Retinal pigment epithelial cell (primary cell): ENCODE data around the gene VSTM1.
"Not testable (repeated sequence)": the region's sequence is repeated elsewhere in the genome, so short reads cannot be mapped to it uniquely, and the experiment has no call there.

Experiments
- DNase-seq: peaks from one replicate; pipeline ENCODE4 v3.0.0-alpha.2; 2010; ENCODE audit warnings: low read depth
- H3K4me3 ChIP-seq: 2 replicates; pipeline ENCODE4 v1.5.1; 2011; ENCODE audit warnings: mild to moderate bottlenecking, low read length, control low read depth, moderate library complexity
- CTCF ChIP-seq: conservative IDR thresholded peaks from 2 replicates; pipeline ENCODE4 v1.5.1; 2011; ENCODE audit warnings: low read depth, low read length, control low read depth, inconsistent platforms

The VSTM1 gene

GRCh38 chr19:54104998-54105715, 41.5 kb upstream of the VSTM1 start:
- no peak for TF ChIP-seq CTCF
- H3K4me3 ChIP-seq, result no peak overlapping the region
- DNase-seq, result no peak

GRCh38 chr19:54102421-54103169, 38.9 kb upstream of the VSTM1 start, which contains the start of gene NDUFA3:
TSS of gene NDUFA3 (plus strand) at chr19:54102855. CDS start at chr19:54102879, 24 bp downstream.
- TF ChIP-seq CTCF, result no peak
- peak; percentile 91 for DNase-seq
- H3K4me3 ChIP-seq, result peak within 1 kb of the TSS; percentile 97

GRCh38 chr19:54100561-54100960, 36.9 kb upstream of the VSTM1 start, which contains the start of gene OSCAR:
TSS of gene OSCAR (minus strand) at chr19:54100803. CDS start at chr19:54100792, 11 bp downstream.
- DNase-seq, result no peak

GRCh38 chr19:54099903-54100255, 36.2 kb upstream of the VSTM1 start:
- H3K4me3 ChIP-seq, result not testable (repeated sequence)

More at GRCh38 chr19:54100561-54100960, 36.9 kb upstream of the VSTM1 start, which contains the start of gene OSCAR:
- no peak for TF ChIP-seq CTCF
- no peak within 1 kb of the TSS for H3K4me3 ChIP-seq

GRCh38 chr19:54099190-54099902, 35.6 kb upstream of the VSTM1 start:
- TF ChIP-seq CTCF, result no peak
- no peak overlapping the region for H3K4me3 ChIP-seq
- DNase-seq, result no peak

More at GRCh38 chr19:54099903-54100255, 36.2 kb upstream of the VSTM1 start:
- not testable (repeated sequence) for DNase-seq

GRCh38 chr19:54096617-54097106, 33.0 kb upstream of the VSTM1 start:
- no peak for DNase-seq
- no peak overlapping the region for H3K4me3 ChIP-seq
- TF ChIP-seq CTCF, result peak; percentile 24

GRCh38 chr19:54095859-54096616, 32.3 kb upstream of the VSTM1 start:
- DNase-seq, H3K4me3 ChIP-seq: not testable (repeated sequence)
